Choroid plexus epithelial cell (primary cell): Measurements from ENCODE around the gene ADAM19.

ENCODE experiments used
- DNase-seq: peaks from one replicate; pipeline ENCODE4 v3.0.0-alpha.2; 2010; ENCODE audit warnings: low read depth
- H3K4me3 ChIP-seq: 2 replicates; pipeline ENCODE4 v1.5.1; 2011; ENCODE audit warnings: low read depth, mild to moderate bottlenecking, control low read depth, low read length, moderate library complexity
- TF ChIP-seq, protein P1 (sequence below): conservative IDR thresholded peaks from 2 replicates; pipeline ENCODE4 v1.5.1; 2011; ENCODE audit warnings: low read depth, mild to moderate bottlenecking, control low read depth, inconsistent platforms, low read length, moderate library complexity

ADAM19 gene

DNA sequence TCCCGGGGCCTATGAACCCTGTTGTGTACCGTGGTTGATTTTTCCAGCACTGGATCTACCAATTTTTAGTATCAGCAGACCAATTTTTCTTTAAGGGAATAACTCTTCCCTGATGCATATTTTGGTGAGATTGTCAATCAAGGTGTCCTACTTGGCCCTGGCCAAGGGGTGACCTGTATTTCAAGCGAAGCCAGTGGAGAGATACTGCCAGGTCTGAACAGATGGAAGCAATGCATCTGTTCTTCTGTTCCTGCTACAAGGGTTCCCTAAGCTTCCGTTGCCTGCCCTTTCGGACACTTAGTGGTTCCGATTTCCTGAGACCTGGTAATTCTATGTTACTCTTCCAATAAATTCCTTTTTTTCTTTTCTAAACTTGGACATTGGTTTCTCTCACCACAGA is 37.3 kb downstream of the ADAM19 start:
- TF ChIP-seq, protein P1, sequence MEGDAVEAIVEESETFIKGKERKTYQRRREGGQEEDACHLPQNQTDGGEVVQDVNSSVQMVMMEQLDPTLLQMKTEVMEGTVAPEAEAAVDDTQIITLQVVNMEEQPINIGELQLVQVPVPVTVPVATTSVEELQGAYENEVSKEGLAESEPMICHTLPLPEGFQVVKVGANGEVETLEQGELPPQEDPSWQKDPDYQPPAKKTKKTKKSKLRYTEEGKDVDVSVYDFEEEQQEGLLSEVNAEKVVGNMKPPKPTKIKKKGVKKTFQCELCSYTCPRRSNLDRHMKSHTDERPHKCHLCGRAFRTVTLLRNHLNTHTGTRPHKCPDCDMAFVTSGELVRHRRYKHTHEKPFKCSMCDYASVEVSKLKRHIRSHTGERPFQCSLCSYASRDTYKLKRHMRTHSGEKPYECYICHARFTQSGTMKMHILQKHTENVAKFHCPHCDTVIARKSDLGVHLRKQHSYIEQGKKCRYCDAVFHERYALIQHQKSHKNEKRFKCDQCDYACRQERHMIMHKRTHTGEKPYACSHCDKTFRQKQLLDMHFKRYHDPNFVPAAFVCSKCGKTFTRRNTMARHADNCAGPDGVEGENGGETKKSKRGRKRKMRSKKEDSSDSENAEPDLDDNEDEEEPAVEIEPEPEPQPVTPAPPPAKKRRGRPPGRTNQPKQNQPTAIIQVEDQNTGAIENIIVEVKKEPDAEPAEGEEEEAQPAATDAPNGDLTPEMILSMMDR = no peak
- no peak for DNase-seq
- H3K4me3 ChIP-seq = no peak overlapping the region

- H3K4me3 ChIP-seq = no peak overlapping the region
- DNase-seq = peak; percentile 64
- TF ChIP-seq, protein P1 = no peak
These were observed 40.3 kb downstream of the ADAM19 start for GRCh38 chr5:157535042-157535865.

DNA sequence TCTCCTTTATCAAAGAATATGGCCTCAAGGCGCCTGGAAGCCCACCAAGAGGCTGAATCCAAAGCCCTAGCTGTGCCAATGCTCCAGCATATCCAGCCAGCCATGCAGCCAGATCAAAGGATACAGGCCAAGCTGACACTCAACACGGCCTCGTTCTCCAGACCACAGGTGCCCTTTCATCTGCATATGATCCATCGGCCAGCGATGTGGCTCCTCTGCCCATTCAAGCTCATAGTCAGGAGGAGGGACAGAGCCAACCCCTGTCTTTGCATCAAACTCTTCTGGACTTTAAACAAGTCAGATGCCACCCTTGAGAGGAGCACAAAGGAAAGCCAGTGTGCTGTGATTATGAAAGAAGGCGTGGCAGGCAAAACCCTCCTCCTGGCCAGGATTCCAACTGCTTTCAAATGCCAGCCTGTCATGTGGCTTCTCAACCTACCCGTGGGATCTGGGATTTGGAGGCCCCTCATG is 42.5 kb downstream of the ADAM19 start:
- DNase-seq = no peak
- TF ChIP-seq, protein P1 = no peak
- no peak overlapping the region for H3K4me3 ChIP-seq

GRCh38 chr5:157532022-157532421 is 43.6 kb downstream of the ADAM19 start:
- H3K4me3 ChIP-seq = no peak overlapping the region
- TF ChIP-seq, protein P1 = no peak
- DNase-seq = no peak

- TF ChIP-seq, protein P1 = no peak
- H3K4me3 ChIP-seq = no peak overlapping the region
- DNase-seq = no peak
These were observed 45.2 kb downstream of the ADAM19 start for GRCh38 chr5:157530226-157530972.

GRCh38 chr5:157529002-157529401 is 46.6 kb downstream of the ADAM19 start:
- TF ChIP-seq, protein P1 = no peak
- no peak overlapping the region for H3K4me3 ChIP-seq

More at GRCh38 chr5:157529002-157529401, 46.6 kb downstream of the ADAM19 start:
- no peak for DNase-seq
